Aorta (tissue), 4 donors: Measurements from ENCODE around the gene KDM4F. TPM values are rescaled to one million over a fixed set of nuclear protein-coding genes. Genes with fewer than 3 reads are reported as not detected.

Experiments
- polyA plus RNA-seq, 2 donors: library from polyadenylated mRNA; stranded (reverse); fragments of 200-250 nt; gene quantifications; one replicate each; pipeline ENCODE4 v1.2.3, GENCODE V29; 2013
- total RNA-seq, 2 donors: library from RNA; stranded (reverse); fragmentation: NEBNext Ultra II Directional; extraction: Animal tissue kit (Norgen Biotek cat#: 25700); gene quantifications; one replicate each; pipeline ENCODE4 v1.2.1, GENCODE V29; 2021
- donor health status: healthy with polysubstance abuse.
- donor health status: Bipolar disorder and iron deficiency.
- donor health status: DM: no; HTN: no; CAD: no.
- donor health status: DM: yes; HTN: yes; CAD: no.

Gene KDM4F
- total and polyA plus RNA-seq, 4 donors: not detected

Other genes starting within 250 kb of the KDM4F start
- 10 to 100 TPM; 49.7 to 54.7 TPM for gene CWC15, start 75.9 kb upstream of the KDM4F start, total RNA-seq
- 10 to 100 TPM; 47.5 to 51.1 TPM for gene CWC15, start 75.9 kb upstream of the KDM4F start, polyA plus RNA-seq
- under 1 TPM; 0.45 to 0.75 TPM for gene KDM4D, start 75.7 kb upstream of the KDM4F start, total RNA-seq
- gene KDM4D, start 75.7 kb upstream of the KDM4F start, polyA plus RNA-seq: under 1 TPM; 0.13 to 0.31 TPM
- not detected for gene KDM4E, start 24.2 kb upstream of the KDM4F start, total RNA-seq
- not detected for gene KDM4E, start 24.2 kb upstream of the KDM4F start, polyA plus RNA-seq
- gene SRSF8, start 17.5 kb downstream of the KDM4F start, total RNA-seq: 10 to 100 TPM; 35.8 to 40.5 TPM
- gene SRSF8, start 17.5 kb downstream of the KDM4F start, polyA plus RNA-seq: 10 to 100 TPM; 41.9 to 45.4 TPM
- gene ENDOD1, start 40.4 kb downstream of the KDM4F start, total RNA-seq: 10 to 100 TPM; 50.9 to 54.8 TPM
- 10 to 100 TPM; 19.0 to 71.8 TPM for gene ENDOD1, start 40.4 kb downstream of the KDM4F start, polyA plus RNA-seq
- 10 to 100 TPM; 34.9 to 64.5 TPM for gene SESN3, start 181.8 kb downstream of the KDM4F start, total RNA-seq
- 10 to 100 TPM; 10.0 to 10.6 TPM for gene SESN3, start 181.8 kb downstream of the KDM4F start, polyA plus RNA-seq